HepG2 (cell line): ENCODE measurements around the gene NTN3. TPM values are rescaled to one million over a fixed set of nuclear protein-coding genes. Genes with fewer than 3 reads are reported as not detected.

Experiments used
- EEA1 ChIP-seq: sonication (generic); formaldehyde crosslinking; IDR thresholded peaks from 2 replicates; pipeline ENCODE4 v1.5.1; 2020; ENCODE audit warnings: mild to moderate bottlenecking, missing genetic modification reagents, borderline replicate concordance
- ESRRA ChIP-seq: sonication (generic); formaldehyde crosslinking; IDR thresholded peaks from 2 replicates; pipeline ENCODE4 v1.5.1; 2020; ENCODE audit warnings: mild to moderate bottlenecking, low read depth, missing genetic modification reagents
- NFYB ChIP-seq: sonication (generic); formaldehyde crosslinking; IDR thresholded peaks from 2 replicates; pipeline ENCODE4 v1.4.0; 2020; ENCODE audit warnings: missing genetic modification reagents
- PHF21A ChIP-seq: sonication (generic); formaldehyde crosslinking; IDR thresholded peaks from 2 replicates; pipeline ENCODE4 v1.5.0; 2020; ENCODE audit warnings: mild to moderate bottlenecking, missing genetic modification reagents
- POLR2AphosphoS5 ChIP-seq: IDR thresholded peaks from 2 replicates; pipeline ENCODE4 v1.6.1; 2012; ENCODE audit warnings: low read depth, low read length
- TP53 ChIP-seq: sonication (generic); formaldehyde crosslinking; conservative IDR thresholded peaks from 2 replicates; pipeline ENCODE4 v1.4.0; 2020; ENCODE audit warnings: missing genetic modification reagents
- ZHX2 ChIP-seq, 2 experiments: sonication (generic) in 1 of 2; formaldehyde crosslinking in 1 of 2; IDR thresholded peaks; 2 replicates each; pipeline versions ENCODE4 v1.6.1 to v1.9.0; 2014 to 2022; ENCODE audit warnings: antibody characterized with exemption in 1 of 2, borderline replicate concordance in 1 of 2, inconsistent platforms in 1 of 2, low read depth in 1 of 2, missing genetic modification reagents in 1 of 2
- ZNF142 ChIP-seq: sonication (generic); formaldehyde crosslinking; IDR thresholded peaks from 2 replicates; pipeline ENCODE4 v1.4.0; 2020; ENCODE audit warnings: missing genetic modification reagents
- ZNF503 ChIP-seq: sonication (generic); formaldehyde crosslinking; IDR thresholded peaks from 2 replicates; pipeline ENCODE4 v1.4.0; 2020; ENCODE audit warnings: missing genetic modification reagents
- ZNF569 ChIP-seq: sonication (generic); formaldehyde crosslinking; IDR thresholded peaks from 2 replicates; pipeline ENCODE4 v1.5.0; 2020; ENCODE audit warnings: mild to moderate bottlenecking, missing genetic modification reagents, moderate library complexity, borderline replicate concordance
- ZNF704 ChIP-seq: sonication (generic); formaldehyde crosslinking; IDR thresholded peaks from 2 replicates; pipeline ENCODE4 v1.8.1; 2023; ENCODE audit warnings: mild to moderate bottlenecking, inconsistent platforms, moderate library complexity, missing genetic modification reagents, borderline replicate concordance
- polyA plus RNA-seq, 8 experiments: library from polyadenylated mRNA; depleted of rRNA in 3 of 8; stranded (reverse) in 7 of 8; unstranded in 1 of 8; fragments of >200 nt; fragmentation: Illumina TruSeq in 4 of 8; extraction: Trizol in 4 of 8; gene quantifications; 2 replicates each; pipeline versions ENCODE4 v1.2.1 to v1.2.3, GENCODE V29; 2011 to 2016; ENCODE audit warnings: low read depth in 4 of 8, missing spikeins in 1 of 8, mixed read lengths in 1 of 8; ENCODE audit not compliant: insufficient read depth in 1 of 8
- total RNA-seq, 5 experiments: library from RNA; depleted of rRNA; stranded (reverse); fragments of >200 nt; fragmentation: Illumina TruSeq; extraction: Trizol; gene quantifications; 2 replicates each; pipeline ENCODE4 v1.2.3, GENCODE V29; 2016; ENCODE audit warnings: low read depth in 1 of 5

The NTN3 gene
- total and polyA plus RNA-seq, 2 of the 13 experiments (the other 11 are each of a cell fraction or from before 2014, with no cell fraction given) = 0.09 to 0.20 TPM

GRCh38 chr16:2513405-2514332 is 42.6 kb downstream of the NTN3 start, which contains the start of gene ATP6V0C (continued):
- TF ChIP-seq ZNF142 (CRISPR knock-in tag) (peak; percentile 95), ZHX2 (IDR thresholded peaks at IDR 0.05; ENCODE audit: low read depth) (peak; percentile 71; the same call in 1 of the 2 replicates), ZHX2 (CRISPR knock-in tag; IDR thresholded peaks at IDR 0.05; ENCODE audit: borderline replicate concordance) (no peak), PHF21A (peak; percentile 17; the same call in 1 of the 2 replicates), TP53 (0 out of 2 replicates have a peak, but pooled peaks have one; percentile 49), NFYB (peak; percentile 15; the same call in 1 of the 2 replicates), ZNF503 (CRISPR knock-in tag) (no peak), EEA1 (no peak; the same call in 1 of the 2 replicates), POLR2AphosphoS5 (peak; percentile 63; the same call in 1 of the 2 replicates), ESRRA (CRISPR knock-in tag) (peak; percentile 17), ZNF569 (CRISPR knock-in tag) (no peak), ZNF704 (CRISPR knock-in tag) (0 out of 2 replicates have a peak, but pooled peaks have one; percentile 14)
